ENCODE data around the gene FHDC1.

Gene FHDC1

GRCh38 chr4:153013202-153013977, 77.3 kb downstream of the FHDC1 start:
- no peak for DNase-seq

- DNase-seq: no peak
Observed at GRCh38 chr4:153014460-153014859, 78.3 kb downstream of the FHDC1 start.

GRCh38 chr4:153016592-153016991, 80.5 kb downstream of the FHDC1 start:
- DNase-seq: no peak

DNA sequence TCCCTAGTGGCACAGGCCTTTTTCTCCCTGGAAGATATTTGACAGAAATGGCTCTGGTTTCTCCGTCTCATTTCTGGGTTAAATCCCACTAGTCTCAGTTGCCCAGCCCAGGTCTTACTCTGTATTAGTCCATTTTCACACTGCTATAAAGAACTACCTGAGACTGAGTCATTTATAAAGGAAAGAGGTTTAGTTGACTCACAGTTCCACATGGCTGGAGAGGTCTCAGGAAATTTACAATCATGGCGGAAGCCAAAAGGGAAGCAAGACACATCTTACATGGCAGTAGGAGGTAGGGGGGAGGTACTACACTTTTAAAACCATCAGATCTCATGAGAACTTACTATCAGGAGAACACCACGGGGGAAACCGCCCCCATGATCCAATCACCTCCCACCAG, 81.9 kb downstream of the FHDC1 start:
- no peak for DNase-seq

DNA sequence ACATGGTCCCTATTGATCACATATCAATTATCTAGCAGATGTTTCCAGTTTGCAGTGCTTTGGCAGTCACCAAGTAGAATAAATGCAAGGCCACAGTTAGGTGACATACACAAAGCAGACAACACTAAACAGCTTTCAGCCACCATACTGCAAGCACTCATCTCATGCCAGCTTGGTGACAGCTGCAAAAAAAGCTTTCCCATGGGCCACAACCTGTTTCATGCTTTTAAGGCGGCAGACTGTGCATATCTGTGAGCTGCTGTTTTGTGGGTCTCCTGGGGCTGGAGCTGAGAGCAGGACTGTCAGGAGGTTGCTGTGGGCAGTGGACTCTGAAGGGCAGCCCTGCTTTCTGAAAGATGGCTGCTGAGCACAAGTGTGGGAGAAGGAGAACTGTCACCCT, 82.6 kb downstream of the FHDC1 start:
- DNase-seq: no peak

DNA sequence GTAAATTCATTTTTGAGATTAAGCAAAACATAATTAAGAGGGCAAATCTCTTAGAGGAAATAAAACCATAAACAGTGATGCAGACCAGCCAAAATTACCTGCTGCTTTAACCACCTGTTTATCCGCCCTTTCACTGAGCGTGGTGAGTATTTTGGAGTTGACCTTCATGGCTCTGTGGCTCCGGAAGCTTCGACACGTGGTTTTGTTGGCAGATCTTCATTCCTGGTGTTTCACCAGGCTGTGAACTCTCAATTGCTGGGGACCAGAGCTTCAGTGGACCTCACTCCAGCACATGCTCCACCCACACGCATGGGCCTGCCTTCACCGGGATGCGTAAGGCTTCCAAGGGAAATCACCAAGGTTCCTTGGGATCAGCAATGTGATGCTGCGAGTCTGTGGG, 83.8 kb downstream of the FHDC1 start:
- peak; percentile 75 for DNase-seq

DNA sequence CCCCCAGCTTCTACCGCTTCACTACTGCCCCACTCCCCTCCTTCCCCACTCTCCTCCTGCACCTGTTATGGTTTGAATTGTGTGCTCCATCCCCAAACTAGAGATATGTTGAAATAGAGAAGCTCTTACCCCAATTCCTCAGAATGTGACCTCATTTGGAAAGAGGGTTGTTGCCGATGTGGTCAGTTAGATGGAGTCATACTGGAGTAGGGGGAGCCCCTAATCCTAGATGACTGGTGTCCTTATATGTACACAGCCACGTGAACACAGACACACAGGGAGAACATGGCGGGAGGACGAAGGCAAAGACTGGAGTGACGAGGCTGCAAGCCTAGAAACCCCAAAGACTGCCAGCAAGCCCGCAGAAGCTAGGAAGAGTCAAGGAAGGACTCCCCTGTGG, 84.3 kb downstream of the FHDC1 start:
- no peak for DNase-seq

- DNase-seq: no peak
Observed at GRCh38 chr4:153021276-153021675, 85.2 kb downstream of the FHDC1 start.

- peak; percentile 63 for DNase-seq
Observed at GRCh38 chr4:153022241-153022715, 86.2 kb downstream of the FHDC1 start.

- DNase-seq: no peak
Observed at GRCh38 chr4:153023139-153023538, 87.0 kb downstream of the FHDC1 start.

- DNase-seq: no peak
Observed at GRCh38 chr4:153023692-153024394, 87.7 kb downstream of the FHDC1 start.

DNA sequence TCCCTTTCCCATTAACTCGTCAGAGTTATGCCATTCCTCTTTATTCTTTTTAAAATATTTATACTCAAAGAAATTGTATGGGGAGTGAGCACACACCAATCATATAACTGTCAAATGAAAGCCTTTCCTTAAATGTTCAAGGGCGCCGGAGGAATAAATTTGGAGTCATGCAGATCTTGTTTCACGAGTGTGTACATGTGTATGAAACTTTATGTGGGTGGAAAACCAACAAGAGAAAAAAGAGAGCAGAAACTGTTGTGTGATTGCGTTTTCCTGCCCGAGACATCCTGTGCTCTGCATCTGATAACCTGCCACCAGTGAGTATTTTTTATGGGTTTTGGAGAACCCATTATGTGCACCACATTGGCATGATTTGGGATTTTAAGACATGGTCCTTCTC, 88.3 kb downstream of the FHDC1 start:
- no peak for DNase-seq

- DNase-seq: no peak
Observed at GRCh38 chr4:153025406-153025805, 89.3 kb downstream of the FHDC1 start.

DNA sequence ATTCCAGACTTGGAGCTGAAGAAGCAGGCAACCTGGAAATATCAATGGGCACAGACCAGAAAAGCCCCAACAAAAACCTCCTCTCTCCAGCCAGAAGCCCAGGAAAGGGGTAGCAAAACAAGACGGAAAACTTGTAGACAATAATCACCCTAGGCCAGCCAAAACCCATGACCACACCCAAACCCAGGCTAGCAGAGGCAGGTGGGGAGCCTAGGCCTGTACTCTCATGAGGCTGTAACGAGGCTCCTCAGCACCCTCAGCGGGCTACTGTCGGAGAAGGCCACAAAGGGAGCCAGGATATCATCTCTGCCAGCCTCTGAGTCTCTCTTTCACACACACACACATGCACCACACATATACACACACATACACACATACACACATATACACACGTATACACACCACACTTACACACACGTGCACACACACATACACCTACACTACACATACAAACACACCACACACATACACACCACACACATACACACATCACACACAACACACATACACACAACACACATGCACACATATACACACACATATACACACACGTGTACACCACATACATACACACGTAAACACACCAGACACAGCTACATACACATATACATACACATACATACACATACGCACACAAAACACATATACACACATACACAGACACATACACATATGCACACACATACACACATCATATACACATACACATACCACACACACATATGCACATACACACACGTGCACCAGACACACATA, 90.6 kb downstream of the FHDC1 start:
- DNase-seq: no peak

GRCh38 chr4:153027866-153028265, 91.7 kb downstream of the FHDC1 start:
- DNase-seq: no peak

DNA sequence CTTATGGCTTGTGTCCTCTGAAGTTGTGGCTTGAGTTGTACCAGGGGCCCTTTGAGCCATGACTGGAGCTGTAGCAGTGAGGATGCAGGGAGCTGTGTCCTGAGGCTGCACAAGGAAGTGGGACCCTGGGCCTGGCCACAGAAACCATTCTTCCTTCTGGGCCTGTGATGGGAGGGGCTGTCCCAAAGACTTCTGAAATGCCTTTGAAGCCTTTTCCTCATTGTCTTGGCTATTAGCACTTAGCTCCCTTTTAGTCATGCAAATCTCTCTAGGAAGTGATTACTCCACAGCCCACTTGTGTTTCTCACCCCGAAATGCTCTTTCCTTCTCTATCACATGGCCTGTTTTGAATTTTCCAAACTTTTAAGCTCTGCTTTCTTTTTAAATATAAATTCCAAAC, 92.4 kb downstream of the FHDC1 start:
- no peak for DNase-seq

All from COR-L47 (cell line).